ENCODE measurements around the gene C2. TPM values are rescaled to one million over a fixed set of nuclear protein-coding genes. Genes with fewer than 3 reads are reported as not detected.
"Not testable (repeated sequence)": the region's sequence is repeated elsewhere in the genome, so short reads cannot be mapped to it uniquely, and the experiment has no call there.

Gene C2
- total RNA-seq, 2 experiments from 2014 or later, result 1.6 to 2.1 TPM

DNA sequence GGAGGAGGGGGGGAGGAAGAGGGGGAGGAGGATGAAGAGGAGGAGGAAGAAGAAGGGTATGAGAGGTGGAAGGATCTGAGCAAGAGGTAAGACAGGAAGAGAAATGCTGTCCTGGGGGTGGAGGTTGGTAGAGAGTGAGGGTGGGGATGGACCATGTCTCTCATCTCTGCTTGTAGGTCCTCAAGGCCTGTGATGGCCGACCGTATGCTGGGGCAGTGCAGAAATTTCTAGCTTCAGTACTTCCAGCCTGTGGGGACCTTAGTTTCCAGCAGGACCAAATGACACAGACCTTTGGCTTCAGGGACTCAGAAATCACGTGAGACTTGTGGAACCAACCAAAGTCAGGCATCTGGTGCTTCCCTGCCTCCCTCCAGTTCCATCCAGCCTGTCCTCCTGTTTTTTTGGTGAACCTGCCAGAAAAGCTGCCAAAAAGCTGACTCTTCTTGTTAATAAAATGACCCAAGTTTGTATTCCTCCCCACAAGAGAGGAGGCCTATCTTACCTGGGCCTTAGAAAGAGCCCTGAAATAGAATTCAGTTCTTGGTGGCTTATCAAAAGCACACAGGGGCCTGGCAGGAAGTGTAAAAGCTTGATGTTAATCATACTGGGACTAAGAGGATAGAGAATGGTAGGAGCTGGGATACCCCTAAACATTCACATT is 51.9 kb downstream of the C2 start:
- DNase-seq, result no peak
- no peaks in the 10 kb centered on the region for H3K27me3 Mint-ChIP-seq (ENCODE audit: low read depth)
- H3K36me3 Mint-ChIP-seq (ENCODE audit: low read depth), result peaks cover 3% of the 10 kb centered on the region
- H3K4me1 Mint-ChIP-seq (ENCODE audit: low read depth), result peaks cover 16% of the 10 kb centered on the region
- intact Hi-C loops (cut with micrococcal nuclease), result no loop called here
- no peaks in the 10 kb centered on the region for H3K9me3 Mint-ChIP-seq
- peak overlapping the region; percentile 76 for H3K27ac Mint-ChIP-seq
- CTCF ChIA-PET, result interaction anchor here (1.2 to 1.5 kb wide), 2 partner anchors 27 to 69 kb away, joined by 3 to 4 read pairs; no protein-coding TSS in a partner anchor
- no peak overlapping the region for H3K4me3 Mint-ChIP-seq

GRCh38 chr6:31980195-31980876 is 52.8 kb downstream of the C2 start:
- H3K9me3 Mint-ChIP-seq; H3K27me3 Mint-ChIP-seq (ENCODE audit: low read depth); intact Hi-C loops (cut with micrococcal nuclease); H3K4me3 Mint-ChIP-seq; H3K36me3 Mint-ChIP-seq (ENCODE audit: low read depth); CTCF ChIA-PET; DNase-seq: not testable (repeated sequence)
- Mint-ChIP-seq H3K27ac (peak overlapping the region; percentile 76), H3K4me1 (ENCODE audit: low read depth) (peaks cover 16% of the 10 kb centered on the region)

- DNase-seq; intact Hi-C loops (cut with micrococcal nuclease); H3K4me3 Mint-ChIP-seq; H3K36me3 Mint-ChIP-seq (ENCODE audit: low read depth); CTCF ChIA-PET; H3K27ac Mint-ChIP-seq; H3K9me3 Mint-ChIP-seq; H3K27me3 Mint-ChIP-seq (ENCODE audit: low read depth): not testable (repeated sequence)
- peaks cover 16% of the 10 kb centered on the region for H3K4me1 Mint-ChIP-seq (ENCODE audit: low read depth)
Observed at GRCh38 chr6:31980998-31981397, 53.5 kb downstream of the C2 start.

DNA sequence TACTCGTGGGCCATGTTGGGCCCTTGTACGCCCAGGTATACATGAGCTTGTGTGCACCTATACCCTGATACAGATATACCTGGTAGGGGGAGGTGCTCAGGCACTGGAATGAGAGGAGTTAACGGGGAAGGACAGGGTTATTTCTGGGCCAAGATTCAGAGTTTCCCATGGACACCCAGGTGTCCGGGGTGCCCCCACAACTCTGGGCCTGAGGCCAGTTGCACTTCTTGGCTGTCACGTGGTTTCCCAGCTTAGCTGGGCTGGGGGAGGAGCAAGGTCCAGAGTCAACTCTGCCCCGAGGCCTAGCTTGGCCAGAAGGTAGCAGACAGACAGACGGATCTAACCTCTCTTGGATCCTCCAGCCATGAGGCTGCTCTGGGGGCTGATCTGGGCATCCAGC is 54.2 kb downstream of the C2 start, which contains the start of gene C4A:
Gene C4A, plus strand, starts transcription at position 314 of the 400 bp plus-strand sequence. Its CDS starts 51 bp downstream, at position 365.
- H3K4me1 Mint-ChIP-seq (ENCODE audit: low read depth), result peaks cover 16% of the 10 kb centered on the region
- H3K27ac Mint-ChIP-seq; DNase-seq; CTCF ChIA-PET; H3K27me3 Mint-ChIP-seq (ENCODE audit: low read depth); intact Hi-C loops (cut with micrococcal nuclease); H3K9me3 Mint-ChIP-seq; H3K36me3 Mint-ChIP-seq (ENCODE audit: low read depth); H3K4me3 Mint-ChIP-seq: not testable (repeated sequence)

DNA sequence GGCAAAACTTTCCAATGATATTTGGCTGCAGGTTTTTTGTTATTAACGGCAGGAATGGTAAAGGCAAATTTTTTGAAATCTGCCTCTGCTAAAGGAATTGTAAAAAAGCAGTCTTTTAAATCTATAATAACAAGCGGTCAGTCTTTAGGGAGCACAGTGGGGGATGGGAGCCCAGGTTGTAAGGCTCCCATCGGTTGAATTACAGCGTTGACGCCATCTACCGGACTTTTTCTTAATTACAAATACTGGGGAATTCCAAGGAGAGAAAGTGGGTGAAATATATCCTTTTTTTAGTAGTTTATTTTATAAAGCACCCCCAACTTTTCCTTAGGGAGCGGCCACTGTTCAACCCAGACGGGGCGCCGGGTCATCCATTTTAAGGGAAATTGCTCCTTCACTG is 61.8 kb downstream of the C2 start:
- H3K4me3 Mint-ChIP-seq; H3K4me1 Mint-ChIP-seq (ENCODE audit: low read depth); H3K36me3 Mint-ChIP-seq (ENCODE audit: low read depth); DNase-seq; intact Hi-C loops (cut with micrococcal nuclease); H3K27ac Mint-ChIP-seq; CTCF ChIA-PET; H3K27me3 Mint-ChIP-seq (ENCODE audit: low read depth); H3K9me3 Mint-ChIP-seq: not testable (repeated sequence)

DNA sequence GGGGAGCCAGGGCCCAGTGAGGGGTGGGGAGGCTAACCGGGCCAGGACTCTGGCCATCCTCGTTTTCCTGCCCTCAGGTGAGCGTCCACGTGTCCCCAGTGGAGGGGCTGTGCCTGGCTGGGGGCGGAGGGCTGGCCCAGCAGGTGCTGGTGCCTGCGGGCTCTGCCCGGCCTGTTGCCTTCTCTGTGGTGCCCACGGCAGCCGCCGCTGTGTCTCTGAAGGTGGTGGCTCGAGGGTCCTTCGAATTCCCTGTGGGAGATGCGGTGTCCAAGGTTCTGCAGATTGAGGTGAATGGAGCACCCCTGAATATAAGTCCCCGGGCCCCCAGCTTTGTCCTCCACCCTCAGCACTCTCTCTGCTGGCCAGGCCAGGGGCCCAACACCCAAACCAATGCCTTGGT is 66.9 kb downstream of the C2 start:
- intact Hi-C loops (cut with micrococcal nuclease); H3K27me3 Mint-ChIP-seq (ENCODE audit: low read depth); H3K36me3 Mint-ChIP-seq (ENCODE audit: low read depth); H3K27ac Mint-ChIP-seq; H3K4me3 Mint-ChIP-seq; CTCF ChIA-PET; H3K4me1 Mint-ChIP-seq (ENCODE audit: low read depth); DNase-seq; H3K9me3 Mint-ChIP-seq: not testable (repeated sequence)

Small RNA genes lying within 50 kb of the gene (microRNA-seq; reads per million reads assigned to microRNA genes)
- not detected for gene MIR1236 (ENCODE audit: borderline microRNAs expressed, borderline replicate concordance)

Other genes with a start within 250 kb of the C2 start
- gene LY6G5C, start 246.7 kb upstream of the C2 start, total RNA-seq, result 1 to 10 TPM in 1 of 2 experiments, under 1 TPM in 1; 0.93 to 1.4 TPM
- gene ABHD16A, start 224.4 kb upstream of the C2 start, total RNA-seq, result 10 to 100 TPM; 19.9 to 22.5 TPM
- not detected for gene LY6G6F, start 220.9 kb upstream of the C2 start, total RNA-seq
- gene LY6G6D, start 212.4 kb upstream of the C2 start, total RNA-seq, result not detected
- not detected for gene LY6G6C, start 206.0 kb upstream of the C2 start, total RNA-seq
- under 1 TPM in 1 of 2 experiments, not detected in 1; 0.49 TPM for gene MPIG6B, start 204.3 kb upstream of the C2 start, total RNA-seq
- 10 to 100 TPM in 1 of 2 experiments, 1 to 10 TPM in 1; 8.5 to 11.3 TPM for gene DDAH2, start 198.4 kb upstream of the C2 start, total RNA-seq
- 100 to 1,000 TPM; 348 to 353 TPM for gene CLIC1, start 191.2 kb upstream of the C2 start, total RNA-seq
- 100 to 1,000 TPM; 101 to 105 TPM for gene MSH5, start 187.7 kb upstream of the C2 start, total RNA-seq
- 10 to 100 TPM in 1 of 2 experiments, 1 to 10 TPM in 1; 9.8 to 10.5 TPM for gene SAPCD1, start 165.1 kb upstream of the C2 start, total RNA-seq
- gene VWA7, start 150.4 kb upstream of the C2 start, total RNA-seq, result under 1 TPM; 0.69 to 0.89 TPM
- 100 to 1,000 TPM; 157 to 161 TPM for gene VARS1, start 132.0 kb upstream of the C2 start, total RNA-seq
- 100 to 1,000 TPM; 172 to 174 TPM for gene LSM2, start 120.8 kb upstream of the C2 start, total RNA-seq
- gene HSPA1L, start 112.4 kb upstream of the C2 start, total RNA-seq, result under 1 TPM; 0.86 to 0.95 TPM
- gene HSPA1A, start 112.2 kb upstream of the C2 start, total RNA-seq, result 10 to 100 TPM; 19.8 to 23.1 TPM
- gene HSPA1B, start 100.0 kb upstream of the C2 start, total RNA-seq, result 10 to 100 TPM; 47.8 to 50.1 TPM
- gene NEU1, start 64.9 kb upstream of the C2 start, total RNA-seq, result 1 to 10 TPM; 8.4 to 9.2 TPM
- under 1 TPM in 1 of 2 experiments, not detected in 1; 0.10 TPM for gene SLC44A4, start 48.7 kb upstream of the C2 start, total RNA-seq
- 10 to 100 TPM; 33.0 to 37.3 TPM for gene EHMT2, start 30.0 kb upstream of the C2 start, total RNA-seq
- gene ZBTB12, start 25.6 kb upstream of the C2 start, total RNA-seq, result under 1 TPM; 0.57 to 0.69 TPM
- 1 to 10 TPM in 1 of 2 experiments, under 1 TPM in 1; 0.74 to 1.7 TPM for gene CFB, start 18.4 kb downstream of the C2 start, total RNA-seq
- 10 to 100 TPM; 83.2 to 87.4 TPM for gene NELFE, start 31.3 kb downstream of the C2 start, total RNA-seq
- gene SKIC2, start 31.5 kb downstream of the C2 start, total RNA-seq, result 100 to 1,000 TPM in 1 of 2 experiments, 10 to 100 TPM in 1; 93.6 to 101 TPM
- gene DXO, start 44.4 kb downstream of the C2 start, total RNA-seq, result 10 to 100 TPM; 12.5 to 13.0 TPM
- 1 to 10 TPM; 3.2 to 3.5 TPM for gene C4A, start 54.3 kb downstream of the C2 start, total RNA-seq
- gene C4B, start 87.1 kb downstream of the C2 start, total RNA-seq, result 1 to 10 TPM; 2.7 to 3.3 TPM
- gene CYP21A2, start 110.7 kb downstream of the C2 start, total RNA-seq, result under 1 TPM in 1 of 2 experiments, not detected in 1; 0.19 TPM
- gene TNXB, start 181.6 kb downstream of the C2 start, total RNA-seq, result 1 to 10 TPM; 2.9 to 4.8 TPM
- 10 to 100 TPM; 68.2 to 69.4 TPM for gene ATF6B, start 200.5 kb downstream of the C2 start, total RNA-seq
- gene FKBPL, start 202.6 kb downstream of the C2 start, total RNA-seq, result 1 to 10 TPM; 6.0 to 6.2 TPM
- gene PRRT1, start 224.2 kb downstream of the C2 start, total RNA-seq, result 1 to 10 TPM; 1.1 TPM
- 10 to 100 TPM; 13.2 to 14.8 TPM for gene PPT2, start 226.4 kb downstream of the C2 start, total RNA-seq
- gene EGFL8, start 236.9 kb downstream of the C2 start, total RNA-seq, result 1 to 10 TPM; 6.1 to 9.5 TPM
- 10 to 100 TPM; 25.8 to 26.5 TPM for gene AGPAT1, start 248.4 kb downstream of the C2 start, total RNA-seq

Data from activated naive CD4-positive, alpha-beta T cell treated with anti-CD3 and anti-CD28 coated beads for 36 hours (primary cell).